Cardiac fibroblast (primary cell): ENCODE measurements around the gene FN3K.

Experiments used
- DNase-seq, 2 donors: peaks; one replicate each; pipeline versions ENCODE4 v3.0.0 to v3.0.0-alpha.2; 2010; ENCODE audit warnings: low read depth in 2 of 2
- H3K4me3 ChIP-seq, 2 donors: replicated peaks in 1 of 2; 1 replicate in 1 of 2; 2 replicates in 1 of 2; pipeline ENCODE4 v1.5.1; 2011; ENCODE audit warnings: low read depth in 2 of 2, low read length in 2 of 2, mild to moderate bottlenecking in 2 of 2, moderate library complexity in 1 of 2
- TF ChIP-seq, protein P1 (sequence below): IDR thresholded peaks from one replicate; pipeline ENCODE4 v1.5.1; 2011; ENCODE audit warnings: low read depth, mild to moderate bottlenecking, low read length, inconsistent platforms

The FN3K gene

DNA sequence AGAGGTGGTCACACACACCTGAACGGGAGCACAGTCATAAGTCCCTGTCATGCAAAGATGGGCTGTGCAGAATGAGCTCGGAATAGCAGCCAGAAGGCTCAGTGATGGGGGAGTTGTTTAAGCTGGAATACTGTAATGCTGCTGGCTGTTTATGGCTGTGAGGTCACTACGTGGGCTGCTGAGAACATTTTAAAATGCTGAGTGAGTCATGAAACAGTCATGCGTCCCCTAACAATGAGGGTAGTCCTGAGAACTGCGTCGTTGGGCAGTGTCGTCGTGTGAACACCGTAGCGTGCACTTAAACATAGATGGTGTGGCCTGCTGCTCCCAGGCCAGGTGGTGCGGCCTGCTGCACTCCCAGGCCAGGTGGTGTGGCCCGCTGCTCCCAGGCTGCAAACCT lies 56.1 kb downstream of the FN3K start:
- no peak overlapping the region for H3K4me3 ChIP-seq
- DNase-seq, result peak; percentile 72 to 96
- TF ChIP-seq, protein P1, sequence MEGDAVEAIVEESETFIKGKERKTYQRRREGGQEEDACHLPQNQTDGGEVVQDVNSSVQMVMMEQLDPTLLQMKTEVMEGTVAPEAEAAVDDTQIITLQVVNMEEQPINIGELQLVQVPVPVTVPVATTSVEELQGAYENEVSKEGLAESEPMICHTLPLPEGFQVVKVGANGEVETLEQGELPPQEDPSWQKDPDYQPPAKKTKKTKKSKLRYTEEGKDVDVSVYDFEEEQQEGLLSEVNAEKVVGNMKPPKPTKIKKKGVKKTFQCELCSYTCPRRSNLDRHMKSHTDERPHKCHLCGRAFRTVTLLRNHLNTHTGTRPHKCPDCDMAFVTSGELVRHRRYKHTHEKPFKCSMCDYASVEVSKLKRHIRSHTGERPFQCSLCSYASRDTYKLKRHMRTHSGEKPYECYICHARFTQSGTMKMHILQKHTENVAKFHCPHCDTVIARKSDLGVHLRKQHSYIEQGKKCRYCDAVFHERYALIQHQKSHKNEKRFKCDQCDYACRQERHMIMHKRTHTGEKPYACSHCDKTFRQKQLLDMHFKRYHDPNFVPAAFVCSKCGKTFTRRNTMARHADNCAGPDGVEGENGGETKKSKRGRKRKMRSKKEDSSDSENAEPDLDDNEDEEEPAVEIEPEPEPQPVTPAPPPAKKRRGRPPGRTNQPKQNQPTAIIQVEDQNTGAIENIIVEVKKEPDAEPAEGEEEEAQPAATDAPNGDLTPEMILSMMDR, result no peak

DNA sequence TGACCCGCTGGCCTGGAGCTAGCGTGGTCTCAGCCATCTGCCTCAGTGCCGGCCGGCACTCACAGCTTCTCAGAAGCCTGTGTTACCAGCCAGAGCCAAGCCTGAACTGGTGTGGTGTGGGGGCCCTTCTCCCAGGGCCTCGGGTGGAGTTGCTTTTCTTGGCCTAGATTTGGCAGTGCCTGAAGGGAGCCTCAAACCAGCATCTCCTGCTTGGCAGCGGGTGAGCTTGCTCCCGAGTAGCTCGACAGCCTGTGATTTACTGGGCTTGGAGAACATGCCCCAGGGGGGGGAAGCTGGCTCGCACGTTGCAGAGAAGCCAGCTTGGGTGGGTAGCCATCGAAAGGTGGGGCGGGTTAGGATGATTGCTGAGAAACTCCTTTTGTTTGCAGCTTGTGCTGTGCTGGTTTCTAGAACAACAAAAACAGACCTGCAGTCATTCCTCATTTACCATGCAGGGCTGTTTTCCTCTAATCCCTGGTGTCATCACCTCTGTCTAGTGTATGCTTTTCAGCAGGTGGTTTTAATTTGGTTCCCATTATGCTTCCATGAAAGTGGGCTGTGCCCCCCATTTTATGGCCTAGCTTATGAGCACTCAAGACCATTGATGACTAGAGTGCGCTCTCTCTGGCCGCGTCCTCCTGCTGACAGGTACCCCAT lies 58.7 kb downstream of the FN3K start:
- TF ChIP-seq, protein P1, result no peak
- H3K4me3 ChIP-seq, result no peak overlapping the region
- no peak for DNase-seq

DNA sequence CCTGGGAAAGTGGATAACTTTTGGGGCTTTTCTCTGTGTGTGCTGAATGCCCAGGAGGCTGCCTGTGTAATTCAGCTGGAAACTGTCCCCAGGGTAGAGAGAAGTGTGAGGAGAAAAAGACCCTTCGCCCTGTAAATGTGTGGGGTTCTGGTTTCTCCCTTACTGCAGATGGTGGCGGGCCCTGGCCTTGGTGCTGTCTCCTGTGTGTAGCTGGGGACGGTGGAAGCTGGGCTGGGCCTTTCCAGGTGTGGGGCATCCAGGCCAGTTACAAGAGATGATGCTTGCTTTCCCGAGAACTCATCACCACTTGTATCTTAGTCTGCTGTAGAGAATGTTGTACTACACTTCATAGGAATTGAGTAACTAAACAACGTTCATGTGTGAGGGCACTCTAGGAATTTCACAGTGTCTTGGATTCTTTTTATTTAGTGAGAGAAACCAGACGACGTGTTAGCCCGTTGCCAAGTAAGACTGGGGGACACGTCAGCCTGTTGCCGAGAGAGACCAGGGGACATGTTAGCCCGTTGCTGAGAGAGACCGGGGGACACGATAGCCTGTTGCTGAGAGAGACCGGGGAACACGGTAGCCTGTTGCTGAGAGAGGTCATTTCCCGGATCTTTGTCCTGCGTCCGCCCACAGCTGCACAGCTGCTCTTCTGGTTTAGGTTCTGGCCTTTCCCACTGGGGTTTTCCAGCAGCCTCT lies 59.5 kb downstream of the FN3K start:
- TF ChIP-seq, protein P1, result no peak
- no peak overlapping the region for H3K4me3 ChIP-seq
- peak in 1 of 2 donors; percentile 7 for DNase-seq

DNA sequence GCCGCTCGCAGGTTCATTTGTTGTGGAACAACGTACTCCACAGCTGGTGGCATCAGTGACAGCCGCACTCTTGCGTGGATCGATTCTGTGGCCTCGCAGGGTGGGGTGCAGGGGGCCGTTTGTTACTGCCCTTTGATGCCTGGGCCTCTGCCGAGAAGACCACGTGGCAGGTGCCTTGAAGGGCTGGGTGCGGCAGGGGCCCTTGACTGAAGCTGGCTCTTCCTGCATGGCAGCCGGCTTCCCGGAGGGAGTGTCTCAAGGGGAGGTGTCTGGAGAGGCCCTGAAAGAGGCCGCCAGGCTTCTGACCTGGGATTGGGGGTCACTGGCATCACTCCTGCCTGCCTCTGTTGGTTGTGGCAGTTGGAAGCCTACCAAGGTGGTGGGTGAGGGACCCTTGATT lies 60.2 kb downstream of the FN3K start:
- no peak overlapping the region for H3K4me3 ChIP-seq
- no peak for DNase-seq
- TF ChIP-seq, protein P1, result no peak

DNA sequence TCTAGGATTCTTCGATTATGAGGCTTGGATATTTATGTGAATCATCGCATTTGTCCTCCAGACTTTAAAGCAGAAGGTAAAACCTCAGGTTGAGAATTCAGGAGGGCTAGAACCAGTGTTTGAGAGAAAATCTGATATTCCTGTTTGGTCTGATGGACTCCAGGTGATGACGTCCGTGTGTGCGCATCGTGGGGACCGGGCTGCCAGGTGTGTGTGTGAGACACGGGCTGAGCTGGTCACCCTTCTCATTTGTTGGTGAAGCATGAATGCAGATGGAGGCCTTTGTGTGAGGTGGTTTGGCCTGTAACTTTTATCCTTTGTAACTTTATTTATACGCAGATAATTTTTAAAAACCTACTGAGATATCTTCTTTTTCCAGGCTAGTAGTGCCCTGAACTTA lies 61.6 kb downstream of the FN3K start:
- DNase-seq, result no peak
- TF ChIP-seq, protein P1, result no peak
- no peak overlapping the region for H3K4me3 ChIP-seq

DNA sequence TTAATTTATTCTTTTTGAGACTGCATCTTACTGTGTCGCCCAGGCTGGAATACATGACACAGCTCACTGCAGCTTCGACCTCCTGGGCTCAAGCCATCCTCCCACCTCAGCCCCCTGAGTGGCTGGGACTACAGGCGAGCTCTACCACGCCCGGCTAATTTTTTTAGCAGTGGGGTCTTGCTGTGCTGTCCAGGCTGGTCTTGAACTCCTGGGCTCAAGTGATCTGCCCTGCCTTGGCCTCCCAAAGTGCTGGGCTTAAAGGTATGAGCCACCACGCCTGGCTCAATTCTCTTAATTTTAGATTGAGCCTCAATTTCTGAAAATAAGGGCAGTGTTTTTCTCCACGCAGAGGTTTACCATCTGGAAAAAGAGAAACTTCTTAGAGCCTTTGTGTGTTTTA lies 63.3 kb downstream of the FN3K start:
- TF ChIP-seq, protein P1, result no peak
- H3K4me3 ChIP-seq, result no peak overlapping the region

More for the DNA sequence above, 63.3 kb downstream of the FN3K start:
- no peak for DNase-seq
